ENCODE measurements around the gene CLMP.

The CLMP gene

GRCh38 chr11:123020968-123021367, 174.1 kb downstream of the CLMP start:
- no peak overlapping the region for H3K4me3 ChIP-seq (replicated peaks; ENCODE audit: low read depth, low read length)
- TF ChIP-seq, protein P1, sequence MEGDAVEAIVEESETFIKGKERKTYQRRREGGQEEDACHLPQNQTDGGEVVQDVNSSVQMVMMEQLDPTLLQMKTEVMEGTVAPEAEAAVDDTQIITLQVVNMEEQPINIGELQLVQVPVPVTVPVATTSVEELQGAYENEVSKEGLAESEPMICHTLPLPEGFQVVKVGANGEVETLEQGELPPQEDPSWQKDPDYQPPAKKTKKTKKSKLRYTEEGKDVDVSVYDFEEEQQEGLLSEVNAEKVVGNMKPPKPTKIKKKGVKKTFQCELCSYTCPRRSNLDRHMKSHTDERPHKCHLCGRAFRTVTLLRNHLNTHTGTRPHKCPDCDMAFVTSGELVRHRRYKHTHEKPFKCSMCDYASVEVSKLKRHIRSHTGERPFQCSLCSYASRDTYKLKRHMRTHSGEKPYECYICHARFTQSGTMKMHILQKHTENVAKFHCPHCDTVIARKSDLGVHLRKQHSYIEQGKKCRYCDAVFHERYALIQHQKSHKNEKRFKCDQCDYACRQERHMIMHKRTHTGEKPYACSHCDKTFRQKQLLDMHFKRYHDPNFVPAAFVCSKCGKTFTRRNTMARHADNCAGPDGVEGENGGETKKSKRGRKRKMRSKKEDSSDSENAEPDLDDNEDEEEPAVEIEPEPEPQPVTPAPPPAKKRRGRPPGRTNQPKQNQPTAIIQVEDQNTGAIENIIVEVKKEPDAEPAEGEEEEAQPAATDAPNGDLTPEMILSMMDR (IDR thresholded peaks at IDR 0.05; ENCODE audit: low read length, missing control alignments): peak; percentile 79
- DNase-seq (ENCODE audit: low read depth): peak; percentile 66

All from fibroblast of pulmonary artery (primary cell).